Measurements from ENCODE around the gene ENTPD6. TPM values are rescaled to one million over a fixed set of nuclear protein-coding genes. Genes with fewer than 3 reads are reported as not detected.

ENTPD6 gene
- total RNA-seq, 1 donor = 50.7 TPM

- peak; percentile 66 for DNase-seq (ENCODE audit: insufficient read length, low spot score, missing footprints)
- Histone ChIP-seq H3K27ac (ENCODE audit: low read depth, low read length) (no peak overlapping the region), H3K4me1 (ENCODE audit: insufficient read depth, low read length) (no peaks in the 10 kb centered on the region), H3K4me3 (ENCODE audit: insufficient read depth, low read length) (no peak overlapping the region), H3K79me2 (ENCODE audit: insufficient read depth, low read length) (peaks cover 32% of the 10 kb centered on the region), H3K27me3 (ENCODE audit: insufficient read depth, low read length) (no peaks in the 10 kb centered on the region), H3K9me3 (ENCODE audit: low read depth, low read length) (no peaks in the 10 kb centered on the region), H4K20me1 (ENCODE audit: insufficient read depth, low read length) (peaks cover 19% of the 10 kb centered on the region), H3K36me3 (ENCODE audit: insufficient read depth, low read length) (peaks cover 80% of the 10 kb centered on the region), H3K4me2 (ENCODE audit: insufficient read depth, low read length) (no peak overlapping the region), H2AFZ (ENCODE audit: low read length) (no peak overlapping the region)
- no peak for TF ChIP-seq CTCF (IDR thresholded peaks at IDR 0.05; ENCODE audit: extremely low read depth, low read depth, low read length)
Measured at GRCh38 chr20:25273046-25273445, 77.5 kb downstream of the ENTPD6 start.

GRCh38 chr20:25273541-25274358 lies 78.2 kb downstream of the ENTPD6 start:
- H3K4me2 ChIP-seq (ENCODE audit: insufficient read depth, low read length) = no peak overlapping the region
- no peak overlapping the region for H2AFZ ChIP-seq (ENCODE audit: low read length)
- no peaks in the 10 kb centered on the region for H3K4me1 ChIP-seq (ENCODE audit: insufficient read depth, low read length)
- peaks cover 16% of the 10 kb centered on the region for H4K20me1 ChIP-seq (ENCODE audit: insufficient read depth, low read length)
- TF ChIP-seq CTCF (IDR thresholded peaks at IDR 0.05; ENCODE audit: extremely low read depth, low read depth, low read length) = no peak
- no peak overlapping the region for H3K4me3 ChIP-seq (ENCODE audit: insufficient read depth, low read length)
- H3K79me2 ChIP-seq (ENCODE audit: insufficient read depth, low read length) = peaks cover 30% of the 10 kb centered on the region
- DNase-seq (ENCODE audit: insufficient read length, low spot score, missing footprints) = peak; percentile 71
- H3K27me3 ChIP-seq (ENCODE audit: insufficient read depth, low read length) = no peaks in the 10 kb centered on the region
- no peaks in the 10 kb centered on the region for H3K9me3 ChIP-seq (ENCODE audit: low read depth, low read length)
- H3K27ac ChIP-seq (ENCODE audit: low read depth, low read length) = no peak overlapping the region
- peaks cover 87% of the 10 kb centered on the region for H3K36me3 ChIP-seq (ENCODE audit: insufficient read depth, low read length)

GRCh38 chr20:25274481-25274880 lies 79.0 kb downstream of the ENTPD6 start:
- peak; percentile 51 for DNase-seq (ENCODE audit: insufficient read length, low spot score, missing footprints)
- Histone ChIP-seq H3K36me3 (ENCODE audit: insufficient read depth, low read length) (peaks cover 87% of the 10 kb centered on the region), H3K9me3 (ENCODE audit: low read depth, low read length) (no peaks in the 10 kb centered on the region), H3K4me1 (ENCODE audit: insufficient read depth, low read length) (no peaks in the 10 kb centered on the region), H3K4me3 (ENCODE audit: insufficient read depth, low read length) (no peak overlapping the region), H2AFZ (ENCODE audit: low read length) (no peak overlapping the region), H3K79me2 (ENCODE audit: insufficient read depth, low read length) (peaks cover 26% of the 10 kb centered on the region), H3K4me2 (ENCODE audit: insufficient read depth, low read length) (no peak overlapping the region), H3K27me3 (ENCODE audit: insufficient read depth, low read length) (no peaks in the 10 kb centered on the region), H3K27ac (ENCODE audit: low read depth, low read length) (no peak overlapping the region), H4K20me1 (ENCODE audit: insufficient read depth, low read length) (peaks cover 16% of the 10 kb centered on the region)
- no peak for TF ChIP-seq CTCF (IDR thresholded peaks at IDR 0.05; ENCODE audit: extremely low read depth, low read depth, low read length)

GRCh38 chr20:25274891-25275812 lies 79.6 kb downstream of the ENTPD6 start:
- no peak overlapping the region for H2AFZ ChIP-seq (ENCODE audit: low read length)
- no peak overlapping the region for H3K4me3 ChIP-seq (ENCODE audit: insufficient read depth, low read length)
- no peaks in the 10 kb centered on the region for H3K27me3 ChIP-seq (ENCODE audit: insufficient read depth, low read length)
- no peak overlapping the region for H3K27ac ChIP-seq (ENCODE audit: low read depth, low read length)
- peaks cover 88% of the 10 kb centered on the region for H3K36me3 ChIP-seq (ENCODE audit: insufficient read depth, low read length)
- DNase-seq (ENCODE audit: insufficient read length, low spot score, missing footprints) = peak; percentile 69
- no peak for TF ChIP-seq CTCF (IDR thresholded peaks at IDR 0.05; ENCODE audit: extremely low read depth, low read depth, low read length)
- no peaks in the 10 kb centered on the region for H3K4me1 ChIP-seq (ENCODE audit: insufficient read depth, low read length)
- H3K4me2 ChIP-seq (ENCODE audit: insufficient read depth, low read length) = no peak overlapping the region
- H3K9me3 ChIP-seq (ENCODE audit: low read depth, low read length) = no peaks in the 10 kb centered on the region
- H3K79me2 ChIP-seq (ENCODE audit: insufficient read depth, low read length) = peaks cover 23% of the 10 kb centered on the region
- H4K20me1 ChIP-seq (ENCODE audit: insufficient read depth, low read length) = peaks cover 16% of the 10 kb centered on the region

Data from osteoblast (primary cell).